ENCODE results near the gene ANKRD33B. TPM values are rescaled to one million over a fixed set of nuclear protein-coding genes. Genes with fewer than 3 reads are reported as not detected.

The ANKRD33B gene
- total RNA-seq, 1 experiment from 2014 or later: 6.9 TPM

- Histone ChIP-seq H3K79me2 (ENCODE audit: insufficient read depth, low read length) (no peaks in the 10 kb centered on the region), H3K9ac (ENCODE audit: extremely low read depth, insufficient read length, low read length) (no peak overlapping the region)
Measured at GRCh38 chr5:10590226-10590999, 26.5 kb downstream of the ANKRD33B start.

More at GRCh38 chr5:10590226-10590999, 26.5 kb downstream of the ANKRD33B start:
- Histone ChIP-seq H4K8ac (replicated peaks; ENCODE audit: insufficient read length, low read depth, low read length) (no peak overlapping the region), H4K91ac (ENCODE audit: insufficient read length, low read depth, low read length) (no peak overlapping the region), H2BK12ac (ENCODE audit: insufficient read length, low read depth, low read length) (no peak overlapping the region), H3K27ac (ENCODE audit: insufficient read length, low read depth, low read length) (no peak overlapping the region), H2BK20ac (ENCODE audit: low read depth, low read length, poor library complexity, severe bottlenecking) (no peak overlapping the region), H3K23me2 (ENCODE audit: insufficient read length, low read depth, low read length, poor library complexity, severe bottlenecking) (no peaks in the 10 kb centered on the region), H2BK5ac (ENCODE audit: insufficient read length, low read length) (no peak overlapping the region), H3K9me3 (ENCODE audit: control insufficient read depth, low read depth, low read length) (no peaks in the 10 kb centered on the region), H2BK15ac (ENCODE audit: low read depth, low read length) (no peak overlapping the region), H3K79me1 (ENCODE audit: insufficient read depth, low read depth, low read length, poor library complexity, severe bottlenecking) (no peaks in the 10 kb centered on the region), H3K14ac (ENCODE audit: insufficient read depth, low read length) (no peak overlapping the region), H4K20me1 (ENCODE audit: control insufficient read depth, insufficient read depth, insufficient read length) (no peaks in the 10 kb centered on the region), H2AK5ac (ENCODE audit: insufficient read length, low read length) (no peak overlapping the region), H3K18ac (ENCODE audit: insufficient read length, low read depth, low read length) (no peak overlapping the region), H3K56ac (ENCODE audit: insufficient read length, low read depth, low read length) (no peak overlapping the region), H3K4me2 (ENCODE audit: insufficient read depth, insufficient read length, low read length) (no peak overlapping the region), H3K4me1 (ENCODE audit: insufficient read depth, low read length) (peaks cover 7% of the 10 kb centered on the region; the same call in 1 of the 2 replicates), H3K4ac (ENCODE audit: low read depth, low read length) (no peak overlapping the region), H2AFZ (ENCODE audit: low read length) (no peak overlapping the region), H3K23ac (ENCODE audit: insufficient read length, low read depth, low read length) (no peak overlapping the region), H3K27me3 (ENCODE audit: insufficient read depth, low read length) (no peaks in the 10 kb centered on the region), H4K5ac (ENCODE audit: insufficient read length, low read depth, low read length) (no peak overlapping the region), H2BK120ac (ENCODE audit: low read depth, low read length, poor library complexity, severe bottlenecking) (no peak overlapping the region), H3T11ph (ENCODE audit: low read length) (no peak overlapping the region)
- no peak overlapping the region for H3K4me3 Mint-ChIP-seq
- peaks cover 42% of the 10 kb centered on the region in 2 experiments for H3K4me1 Mint-ChIP-seq
- H3K27me3 Mint-ChIP-seq (ENCODE audit: low read depth): peaks cover 2% of the 10 kb centered on the region
- no CpG with 5 or more reads among the region's 13 CpGs for WGBS (ENCODE audit: extremely low coverage, insufficient read length, low lambda C conversion rate)
- TF ChIP-seq, protein P1, sequence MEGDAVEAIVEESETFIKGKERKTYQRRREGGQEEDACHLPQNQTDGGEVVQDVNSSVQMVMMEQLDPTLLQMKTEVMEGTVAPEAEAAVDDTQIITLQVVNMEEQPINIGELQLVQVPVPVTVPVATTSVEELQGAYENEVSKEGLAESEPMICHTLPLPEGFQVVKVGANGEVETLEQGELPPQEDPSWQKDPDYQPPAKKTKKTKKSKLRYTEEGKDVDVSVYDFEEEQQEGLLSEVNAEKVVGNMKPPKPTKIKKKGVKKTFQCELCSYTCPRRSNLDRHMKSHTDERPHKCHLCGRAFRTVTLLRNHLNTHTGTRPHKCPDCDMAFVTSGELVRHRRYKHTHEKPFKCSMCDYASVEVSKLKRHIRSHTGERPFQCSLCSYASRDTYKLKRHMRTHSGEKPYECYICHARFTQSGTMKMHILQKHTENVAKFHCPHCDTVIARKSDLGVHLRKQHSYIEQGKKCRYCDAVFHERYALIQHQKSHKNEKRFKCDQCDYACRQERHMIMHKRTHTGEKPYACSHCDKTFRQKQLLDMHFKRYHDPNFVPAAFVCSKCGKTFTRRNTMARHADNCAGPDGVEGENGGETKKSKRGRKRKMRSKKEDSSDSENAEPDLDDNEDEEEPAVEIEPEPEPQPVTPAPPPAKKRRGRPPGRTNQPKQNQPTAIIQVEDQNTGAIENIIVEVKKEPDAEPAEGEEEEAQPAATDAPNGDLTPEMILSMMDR (conservative IDR thresholded peaks at IDR 0.05): no peak
- H3K36me3 Mint-ChIP-seq (ENCODE audit: insufficient read depth in 1 of 3, low read depth in 3 of 3): peaks cover 0 to 1% (median 0%) of the 10 kb centered on the region in 3 experiments; a peak in 2 of 7 replicates
- peaks cover 0 to 4% of the 10 kb centered on the region in 2 experiments; a peak in 1 of 5 replicates for H3K9me3 Mint-ChIP-seq
- H3K27ac Mint-ChIP-seq: peak overlapping the region in 2 of 3 experiments; percentile 54 to 62; a peak in 4 of 7 replicates
- DNase-seq: peak; percentile 83
